HCT116 (cell line): ENCODE data around the gene IGF2R.

ENCODE experiments used
- CBX3 ChIP-seq: IDR thresholded peaks from 2 replicates; pipeline ENCODE4 v1.6.1; 2012; ENCODE audit warnings: low read depth
- CEBPB ChIP-seq: IDR thresholded peaks from 2 replicates; pipeline ENCODE4 v1.6.1; 2012; ENCODE audit warnings: low read depth
- CTCF ChIP-seq, 3 experiments: fragments of 200-600 bp in 1 of 3; sonication (generic) in 1 of 3; IDR thresholded peaks in 2 of 3; conservative IDR thresholded peaks in 1 of 3; 2 replicates each; pipeline ENCODE4 v1.5.1; 2012 to 2017; ENCODE audit warnings: low read depth in 2 of 3, low read length in 2 of 3, antibody characterized with exemption in 1 of 3, borderline replicate concordance in 1 of 3, control low read depth in 1 of 3, mild to moderate bottlenecking in 1 of 3, mixed read lengths in 1 of 3, mixed run types in 1 of 3, moderate library complexity in 1 of 3; ENCODE audit not compliant: insufficient read depth in 1 of 3
- ELF1 ChIP-seq: IDR thresholded peaks from 2 replicates; pipeline ENCODE4 v1.6.1; 2012; ENCODE audit warnings: low read depth, borderline replicate concordance
- EZH2 ChIP-seq: fragments of 200-600 bp; sonication (generic); IDR thresholded peaks from 2 replicates; pipeline ENCODE4 v1.6.1; 2017; ENCODE audit warnings: antibody characterized with exemption, mixed run types
- EZH2phosphoT487 ChIP-seq: fragments of 200-600 bp; IDR thresholded peaks from 2 replicates; pipeline ENCODE4 v1.6.1; 2018; ENCODE audit warnings: antibody characterized with exemption, borderline replicate concordance
- POLR2A ChIP-seq: IDR thresholded peaks from 2 replicates; pipeline ENCODE4 v1.7.0; 2011; ENCODE audit warnings: borderline replicate concordance; ENCODE audit not compliant: insufficient read depth, insufficient read length; ENCODE audit errors: extremely low read depth
- POLR2AphosphoS5 ChIP-seq: IDR thresholded peaks from 2 replicates; pipeline ENCODE4 v1.6.1; 2011; ENCODE audit warnings: mild to moderate bottlenecking, low read depth, low read length, moderate library complexity
- RAD21 ChIP-seq: IDR thresholded peaks from 2 replicates; pipeline ENCODE4 v1.6.1; 2012; ENCODE audit warnings: low read depth, mild to moderate bottlenecking
- REST ChIP-seq: IDR thresholded peaks from 2 replicates; pipeline ENCODE4 v1.6.1; 2012; ENCODE audit warnings: low read depth
- YY1 ChIP-seq: IDR thresholded peaks from 2 replicates; pipeline ENCODE4 v1.6.1; 2011; ENCODE audit warnings: low read length, low read depth, moderate library complexity, mild to moderate bottlenecking; ENCODE audit not compliant: insufficient replicate concordance; ENCODE audit errors: extremely low read depth
- ZFX ChIP-seq: fragments of 450-650 bp; IDR thresholded peaks from 2 replicates; pipeline ENCODE4 v1.6.1; 2017
- ZNF274 ChIP-seq: fragments of 200-500 bp; sonication (Bioruptor generic); IDR thresholded peaks from 2 replicates; pipeline ENCODE4 v1.6.1; 2014; ENCODE audit warnings: mild to moderate bottlenecking, low read depth, low read length, inconsistent platforms

- no peak for TF ChIP-seq EZH2
- TF ChIP-seq POLR2A: no peak
- TF ChIP-seq POLR2AphosphoS5: no peak
- TF ChIP-seq CTCF (IDR thresholded peaks at IDR 0.05 in 2 of 3, conservative IDR thresholded peaks at IDR 0.05 in 1 of 3; ENCODE audit: borderline replicate concordance in 1 of 3, insufficient read depth in 1 of 3, low read depth in 2 of 3, low read length in 2 of 3): no peak
- TF ChIP-seq YY1: no peak
- no peak for TF ChIP-seq CBX3
- TF ChIP-seq ELF1: no peak
- no peak for TF ChIP-seq CEBPB
- no peak for TF ChIP-seq RAD21
- no peak for TF ChIP-seq ZFX
- no peak for TF ChIP-seq EZH2phosphoT487
- TF ChIP-seq REST: no peak
- no peak for TF ChIP-seq ZNF274
Observed at GRCh38 chr6:160084198-160084776, 115.4 kb downstream of the IGF2R start.
